Spleen (tissue), 11 donors: ENCODE results near the gene MICAL3. TPM values are rescaled to one million over a fixed set of nuclear protein-coding genes. Genes with fewer than 3 reads are reported as not detected.

Experiments
- DNase-seq: peaks from one replicate; pipeline ENCODE4 v3.0.0-alpha.2; 2020
- H3K27ac ChIP-seq, 8 donors: fragments of 200-600 bp; sonication (generic) in 7 of 8; 1 replicate in 4 of 8; 2 replicates in 4 of 8; pipeline versions ENCODE4 v1.5.0 to v1.8.0; 2016 to 2021; ENCODE audit warnings: inconsistent platforms in 4 of 8, mild to moderate bottlenecking in 4 of 8, moderate library complexity in 1 of 8
- H3K27me3 ChIP-seq, 7 donors: fragments of 200-600 bp; sonication (generic) in 6 of 7; replicated peaks in 1 of 7; 1 replicate in 4 of 7; 2 replicates in 3 of 7; pipeline versions ENCODE4 v1.5.0 to v1.8.0; 2016 to 2021; ENCODE audit warnings: inconsistent platforms in 3 of 7, mild to moderate bottlenecking in 1 of 7
- H3K36me3 ChIP-seq, 6 donors: fragments of 200-600 bp; sonication (generic) in 5 of 6; 1 replicate in 4 of 6; 2 replicates in 2 of 6; pipeline versions ENCODE4 v1.5.0 to v1.8.0; 2016 to 2021; ENCODE audit warnings: inconsistent platforms in 2 of 6
- H3K4me1 ChIP-seq, 6 donors: fragments of 200-600 bp; sonication (generic) in 5 of 6; 1 replicate in 3 of 6; 2 replicates in 3 of 6; pipeline versions ENCODE4 v1.5.0 to v1.8.0; 2016 to 2021; ENCODE audit warnings: inconsistent platforms in 3 of 6
- H3K4me3 ChIP-seq, 8 donors: fragments of 200-600 bp; sonication (generic) in 7 of 8; 1 replicate in 4 of 8; 2 replicates in 4 of 8; pipeline versions ENCODE4 v1.5.0 to v1.8.0; 2016 to 2021; ENCODE audit warnings: inconsistent platforms in 4 of 8, mild to moderate bottlenecking in 4 of 8, moderate library complexity in 2 of 8
- H3K9me3 ChIP-seq, 8 donors: fragments of 200-600 bp; sonication (generic) in 7 of 8; 1 replicate in 4 of 8; 2 replicates in 4 of 8; pipeline versions ENCODE4 v1.5.0 to v1.8.0; 2016 to 2021; ENCODE audit warnings: inconsistent platforms in 4 of 8
- CTCF ChIP-seq, 11 experiments: fragments of 200-600 bp in 7 of 11; fragments of 450-650 bp in 4 of 11; sonication (generic) in 4 of 11; IDR thresholded peaks in 8 of 11; conservative IDR thresholded peaks in 3 of 11; 1 replicate in 7 of 11; 2 replicates in 4 of 11; pipeline versions ENCODE4 v1.4.0 to v1.8.0; 2016 to 2021; ENCODE audit warnings: antibody characterized with exemption in 11 of 11, inconsistent platforms in 4 of 11, mild to moderate bottlenecking in 1 of 11
- POLR2A ChIP-seq, 3 donors: fragments of 450-650 bp; IDR thresholded peaks; one replicate each; pipeline ENCODE4 v1.5.1; 2017; ENCODE audit warnings: antibody characterized with exemption in 3 of 3, mild to moderate bottlenecking in 1 of 3
- POLR2AphosphoS5 ChIP-seq, 3 donors: sonication (generic); formaldehyde crosslinking; IDR thresholded peaks; one replicate each; pipeline ENCODE4 v1.5.1; 2017; ENCODE audit warnings: antibody characterized with exemption in 3 of 3
- WGBS, 5 donors: extraction: QIAGEN DNeasy Blood & Tissue Kit in 3 of 5; methylation state at CpG; one replicate each; pipeline versions ENCODE4 v1.1.5 to v1.1.7; 2013 to 2018; 5-methylcytosine and 5-hydroxymethylcytosine counted together
- intact Hi-C: fragments of 100-400 bp; cut with DNase I; formaldehyde crosslinking; loops from one replicate; pipeline ENCODE4 v1.15.0; 2023; ENCODE audit warnings: low total_unique reads
- polyA plus RNA-seq, 3 donors: library from polyadenylated mRNA; stranded (reverse); fragments of 200-250 nt; gene quantifications; one replicate each; pipeline ENCODE4 v1.2.1, GENCODE V29; 2013
- total RNA-seq, 7 donors: library from RNA; depleted of rRNA in 3 of 7; stranded (reverse); fragments of >200 nt in 3 of 7; fragmentation: NEBNext Ultra II Directional in 4 of 7; extraction: Animal tissue kit (Norgen Biotek cat#: 25700) in 4 of 7; gene quantifications; one replicate each; pipeline versions ENCODE4 v1.1.0 to v1.2.1, GENCODE V29; 2016 to 2021
- donor health status: healthy with polysubstance abuse.
- donor health status: DM: no; HTN: no; CAD: no; lungs with moderate emphysema.
- donor health status: DM: no; HTN: no; CAD: no.
- donor health status: Bipolar disorder and iron deficiency.
- donor health status: healthy.
- donor health status: DM: no; HTN: no; CAD: no.
- donor health status: DM: yes; HTN: yes; CAD: no.

MICAL3 gene
- total and polyA plus RNA-seq, 10 donors, result 2.6 to 133 (median 75.2) TPM

GRCh38 chr22:18048441-18048898 lies 24.1 kb upstream of the MICAL3 start:
- H3K27ac ChIP-seq, result peak overlapping the region in 6 of 8 donors; percentile 42 to 65 (median 59)
- H3K4me3 ChIP-seq, result peak overlapping the region in 1 of 8 donors; percentile 34
- intact Hi-C loops, result no loop called here
- H3K27me3 ChIP-seq, result no peaks in the 10 kb centered on the region
- peak; percentile 72 for DNase-seq
- WGBS, 5 donors, result 42 to 65% (median 60%) methylated on average over 28 to 29 of the region's 29 CpGs
- no peaks in the 10 kb centered on the region for H3K36me3 ChIP-seq
- TF ChIP-seq CTCF (IDR thresholded peaks at IDR 0.05 in 8 of 11, conservative IDR thresholded peaks at IDR 0.05 in 3 of 11), result no peak
- TF ChIP-seq POLR2AphosphoS5 (IDR thresholded peaks at IDR 0.05), result peak; percentile 56 to 69 (median 65)
- no peak for TF ChIP-seq POLR2A (IDR thresholded peaks at IDR 0.05)
- peaks cover 0 to 20% (median 14%) of the 10 kb centered on the region in 6 donors for H3K4me1 ChIP-seq
- H3K9me3 ChIP-seq, result no peaks in the 10 kb centered on the region

GRCh38 chr22:18048041-18048440 lies 23.7 kb upstream of the MICAL3 start:
- peaks cover 0 to 24% (median 14%) of the 10 kb centered on the region in 6 donors for H3K4me1 ChIP-seq
- DNase-seq, result no peak
- H3K27me3 ChIP-seq, result no peaks in the 10 kb centered on the region
- 63 to 85% (median 79%) methylated on average over 9 of the region's 9 CpGs for WGBS, 5 donors
- H3K36me3 ChIP-seq, result no peaks in the 10 kb centered on the region
- peak overlapping the region in 1 of 8 donors; percentile 34 for H3K4me3 ChIP-seq
- intact Hi-C loops, result no loop called here
- H3K9me3 ChIP-seq, result no peaks in the 10 kb centered on the region
- H3K27ac ChIP-seq, result peak overlapping the region in 6 of 8 donors; percentile 42 to 65 (median 59)
- TF ChIP-seq CTCF (IDR thresholded peaks at IDR 0.05 in 8 of 11, conservative IDR thresholded peaks at IDR 0.05 in 3 of 11), result no peak
- TF ChIP-seq POLR2A (IDR thresholded peaks at IDR 0.05), result no peak
- no peak for TF ChIP-seq POLR2AphosphoS5 (IDR thresholded peaks at IDR 0.05)

- DNase-seq, result no peak
- no peaks in the 10 kb centered on the region for H3K27me3 ChIP-seq
- TF ChIP-seq POLR2AphosphoS5 (IDR thresholded peaks at IDR 0.05), result no peak
- no peak for TF ChIP-seq POLR2A (IDR thresholded peaks at IDR 0.05)
- no peak for TF ChIP-seq CTCF (IDR thresholded peaks at IDR 0.05 in 8 of 11, conservative IDR thresholded peaks at IDR 0.05 in 3 of 11)
- no peaks in the 10 kb centered on the region for H3K9me3 ChIP-seq
- peak overlapping the region in 3 of 8 donors; percentile 23 to 69 (median 66) for H3K27ac ChIP-seq
- 94 to 95% (median 95%) methylated on average over 4 of the region's 4 CpGs for WGBS, 5 donors
- peaks cover 0 to 26% (median 14%) of the 10 kb centered on the region in 6 donors for H3K4me1 ChIP-seq
- intact Hi-C loops, result no loop called here
- no peak overlapping the region for H3K4me3 ChIP-seq
- H3K36me3 ChIP-seq, result no peaks in the 10 kb centered on the region
Observed at GRCh38 chr22:18045794-18046193, 21.4 kb upstream of the MICAL3 start.

GRCh38 chr22:18044548-18045271 lies 20.3 kb upstream of the MICAL3 start:
- TF ChIP-seq POLR2AphosphoS5 (IDR thresholded peaks at IDR 0.05) (peak in 2 of 3 donors; percentile 70 to 80), POLR2A (IDR thresholded peaks at IDR 0.05) (no peak)
- H3K4me3 ChIP-seq, result no peak overlapping the region
- peak overlapping the region in 7 of 8 donors; percentile 13 to 69 (median 47) for H3K27ac ChIP-seq
- 47 to 70% (median 64%) methylated on average over 11 of the region's 11 CpGs for WGBS, 5 donors
- DNase-seq, result peak; percentile 76
- no peaks in the 10 kb centered on the region for H3K27me3 ChIP-seq
- no peaks in the 10 kb centered on the region for H3K9me3 ChIP-seq
- intact Hi-C loops, result no loop called here
- no peaks in the 10 kb centered on the region for H3K36me3 ChIP-seq
- peaks cover 0 to 26% (median 14%) of the 10 kb centered on the region in 6 donors for H3K4me1 ChIP-seq
